RKO (cell line): Measurements from ENCODE around the gene MLEC.

ENCODE experiments used
- DNase-seq: peaks from one replicate; pipeline ENCODE4 v3.0.0-alpha.2; 2016; ENCODE audit warnings: low spot score

Gene MLEC

DNA sequence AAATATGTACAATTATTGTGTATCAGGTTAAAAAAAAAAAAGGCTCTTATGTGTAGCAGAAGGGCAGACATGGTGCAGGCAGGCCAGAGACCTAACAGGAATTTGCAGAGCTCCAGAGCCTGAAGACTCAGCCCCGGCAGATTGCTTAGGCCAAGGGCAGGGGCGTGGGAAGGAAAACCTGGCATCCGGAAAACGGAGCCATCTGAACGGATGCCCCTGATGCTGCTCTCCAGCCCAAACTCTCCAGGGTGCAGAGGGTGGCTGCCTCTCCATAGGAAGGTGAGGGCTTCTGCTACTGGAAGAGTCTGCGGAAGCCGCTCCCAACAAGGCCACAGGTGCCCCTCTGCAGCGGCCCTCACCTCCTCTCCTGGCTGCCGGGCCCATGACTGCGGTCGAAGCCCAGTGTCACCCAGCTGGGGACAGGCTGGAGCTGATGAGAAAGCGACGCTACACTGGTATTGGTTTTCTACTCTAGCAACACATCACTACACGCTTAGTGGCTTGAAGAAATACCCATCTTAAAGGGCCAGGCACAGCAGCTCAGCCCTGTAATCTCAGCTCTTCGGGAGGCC lies 58.1 kb downstream of the MLEC start:
- DNase-seq = no peak

DNA sequence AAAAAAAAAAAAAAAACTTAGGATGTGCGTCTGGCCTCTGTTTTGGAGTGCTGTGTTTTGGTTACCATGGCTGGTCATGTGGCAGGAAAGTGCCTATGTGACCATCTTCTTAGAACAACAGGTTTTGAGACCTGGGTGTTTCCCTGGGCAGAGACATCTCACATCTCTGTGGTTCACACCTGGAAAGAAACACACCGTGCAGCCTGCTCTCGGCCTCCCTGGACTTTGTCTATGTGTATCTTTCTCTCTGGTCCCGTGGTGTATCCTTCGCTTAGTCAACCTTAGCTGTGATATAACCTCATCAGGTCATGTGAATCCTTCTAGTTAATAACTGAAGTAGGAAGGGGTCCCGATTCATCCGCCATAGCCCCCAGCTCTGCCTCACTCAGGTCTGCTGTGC lies 61.3 kb downstream of the MLEC start:
- no peak for DNase-seq

DNA sequence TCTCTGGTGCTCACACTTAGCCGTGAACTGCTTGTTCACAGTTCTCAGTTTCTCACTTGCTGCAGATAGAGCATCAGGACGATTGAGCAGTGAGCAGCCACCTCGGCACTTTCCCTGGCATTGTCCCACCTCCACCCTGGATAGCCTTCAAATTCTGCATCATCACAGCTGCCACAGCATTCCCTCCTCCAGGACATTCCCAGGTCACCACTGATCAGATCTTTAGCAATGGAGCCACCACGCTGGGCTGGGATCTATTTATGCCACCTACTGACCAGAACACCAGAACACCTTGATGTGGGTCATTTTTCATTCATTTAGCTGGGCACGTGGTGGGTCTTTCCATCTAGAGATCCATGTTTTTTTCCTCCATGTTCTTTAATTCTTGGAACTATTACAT lies 62.3 kb downstream of the MLEC start:
- no peak for DNase-seq

DNA sequence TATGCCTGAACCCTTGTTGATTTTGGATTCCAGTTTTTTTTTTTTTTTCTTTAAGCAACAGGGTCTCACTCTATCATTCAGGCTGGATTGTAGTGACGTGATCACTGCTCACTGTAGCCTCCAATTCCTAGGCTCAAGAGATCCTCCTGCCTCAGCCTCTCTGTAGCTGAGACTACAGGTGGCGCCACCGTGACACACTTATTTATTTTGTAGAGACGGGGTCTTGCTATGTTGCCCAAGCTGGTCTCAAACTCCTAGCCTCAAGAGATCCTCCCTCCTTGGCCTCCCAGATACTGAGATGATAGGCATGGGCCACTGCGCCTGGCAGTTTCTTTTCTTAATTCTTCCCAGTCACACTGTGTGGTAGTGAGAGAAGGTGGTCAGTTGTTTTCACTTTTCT lies 63.9 kb downstream of the MLEC start:
- DNase-seq = no peak

DNA sequence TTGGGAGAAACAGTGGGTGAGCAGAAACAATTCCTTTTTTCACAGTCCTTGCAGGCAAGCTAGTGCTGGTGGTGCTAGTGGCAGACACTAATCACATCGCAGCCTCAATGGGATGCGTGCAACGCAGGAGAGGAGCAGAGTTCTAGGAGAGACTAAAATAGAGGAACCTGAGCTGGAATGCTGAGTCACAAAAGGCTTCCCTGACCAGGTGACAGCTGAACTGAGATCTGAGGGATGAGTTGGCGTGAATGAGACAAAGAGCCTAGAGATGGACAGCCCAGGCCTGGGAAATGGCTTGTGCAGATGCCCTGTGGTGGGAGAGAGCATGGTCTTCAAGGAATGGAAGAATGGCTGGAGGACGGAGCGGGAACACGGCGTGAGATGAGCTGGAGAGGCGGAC lies 64.4 kb downstream of the MLEC start:
- DNase-seq = no peak
